GM19193 (cell line): Measurements from ENCODE around the gene SPART.

Source experiments
- POLR2A ChIP-seq: IDR thresholded peaks from 4 replicates; pipeline ENCODE4 v1.6.1; 2011; ENCODE audit not compliant: insufficient read depth, insufficient read length; ENCODE audit errors: extremely low read depth

The SPART gene

GRCh38 chr13:36358175-36358718 is 12.1 kb upstream of the SPART start:
- no peak for TF ChIP-seq POLR2A

GRCh38 chr13:36357692-36358091 is 11.5 kb upstream of the SPART start:
- no peak for TF ChIP-seq POLR2A

GRCh38 chr13:36357231-36357630 is 11.0 kb upstream of the SPART start:
- TF ChIP-seq POLR2A: no peak

- no peak for TF ChIP-seq POLR2A
These were observed 9.9 kb upstream of the SPART start for GRCh38 chr13:36356058-36356457.

- no peak for TF ChIP-seq POLR2A
These were observed 9.4 kb upstream of the SPART start for GRCh38 chr13:36355632-36356031.

- no peak for TF ChIP-seq POLR2A
These were observed 8.8 kb upstream of the SPART start for GRCh38 chr13:36354842-36355623.

GRCh38 chr13:36353001-36353400 is 6.8 kb upstream of the SPART start:
- no peak for TF ChIP-seq POLR2A

- TF ChIP-seq POLR2A: no peak
These were observed 6.2 kb upstream of the SPART start for GRCh38 chr13:36352350-36352749.

GRCh38 chr13:36347531-36348210 is 1.5 kb upstream of the SPART start:
- TF ChIP-seq POLR2A: no peak

GRCh38 chr13:36345438-36346221 is 564 bp downstream of the SPART start:
- TF ChIP-seq POLR2A: no peak

- TF ChIP-seq POLR2A: no peak
These were observed 1.2 kb downstream of the SPART start for GRCh38 chr13:36344886-36345437.

- TF ChIP-seq POLR2A: no peak
These were observed 2.0 kb downstream of the SPART start for GRCh38 chr13:36344173-36344572.

GRCh38 chr13:36343766-36344165 is 2.4 kb downstream of the SPART start:
- TF ChIP-seq POLR2A: no peak

GRCh38 chr13:36342715-36343114 is 3.5 kb downstream of the SPART start:
- no peak for TF ChIP-seq POLR2A

- TF ChIP-seq POLR2A: no peak
These were observed 4.5 kb downstream of the SPART start for GRCh38 chr13:36341718-36342117.

- TF ChIP-seq POLR2A: no peak
These were observed 6.5 kb downstream of the SPART start for GRCh38 chr13:36339600-36340155.
